Myocyte (in vitro differentiated cells): Measurements from ENCODE around the gene CPLANE1. TPM values are rescaled to one million over a fixed set of nuclear protein-coding genes. Genes with fewer than 3 reads are reported as not detected.

Experiments
- DNase-seq: peaks from one replicate; pipeline ENCODE4 v3.0.0-alpha.2; 2012; ENCODE audit warnings: low read depth
- total RNA-seq: library from RNA; depleted of rRNA; stranded (reverse); fragments of >200 nt; gene quantifications from 2 replicates; pipeline ENCODE4 v1.2.3, GENCODE V29; 2014

Gene CPLANE1
- total RNA-seq, 1 donor from 2014 or later, result 31.2 TPM

GRCh38 chr5:37071487-37071886 is 177.7 kb downstream of the CPLANE1 start:
- no peak for DNase-seq

- DNase-seq, result no peak
Observed at GRCh38 chr5:37064442-37064841, 184.7 kb downstream of the CPLANE1 start.

- DNase-seq, result no peak
Observed at GRCh38 chr5:37063739-37064138, 185.4 kb downstream of the CPLANE1 start.

DNA sequence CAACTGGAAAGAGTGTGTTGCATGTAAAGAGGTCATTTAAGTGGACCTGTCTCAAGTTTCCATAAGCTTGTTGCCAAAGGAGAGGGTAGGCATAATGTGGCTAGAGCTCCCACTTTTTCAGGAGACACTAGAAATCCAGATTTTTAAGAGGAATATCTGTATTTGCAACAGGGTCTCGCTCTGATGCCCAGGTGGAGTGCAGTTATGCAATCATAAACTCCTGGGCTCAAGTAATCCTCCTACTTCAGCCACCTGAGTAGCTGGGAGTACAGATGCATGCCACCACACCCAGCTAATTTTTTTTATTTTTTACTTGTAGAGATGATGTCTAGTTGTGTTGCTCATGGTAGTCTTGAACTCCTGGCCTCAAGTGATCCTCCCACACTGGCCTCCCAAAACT is 189.1 kb downstream of the CPLANE1 start:
- no peak for DNase-seq

DNA sequence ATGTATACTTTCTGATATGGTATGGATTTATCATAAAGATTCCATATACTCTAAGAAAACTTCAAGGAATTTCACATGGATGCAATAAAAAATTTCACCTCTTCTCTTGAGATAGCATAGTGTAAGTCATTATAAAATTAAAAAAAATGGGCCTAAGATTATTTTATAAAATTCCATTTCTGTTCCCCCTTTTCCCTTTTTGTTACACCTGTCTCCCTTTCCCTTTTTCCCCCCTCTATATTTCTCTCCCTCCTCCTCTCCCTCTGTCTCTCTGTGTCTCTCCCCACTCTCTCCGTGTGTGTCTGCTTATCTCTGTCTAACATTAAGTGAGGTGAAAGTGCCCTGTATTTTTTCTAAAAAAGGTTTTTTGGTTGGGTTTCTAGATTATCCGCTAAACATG is 192.4 kb downstream of the CPLANE1 start:
- no peak for DNase-seq

Other genes starting within 250 kb of the CPLANE1 start
- gene NUP155, start 121.7 kb upstream of the CPLANE1 start, total RNA-seq, result 24.2 and 26.7 TPM in 2 replicates
- 24.5 and 39.8 TPM in 2 replicates for gene WDR70, start 129.9 kb upstream of the CPLANE1 start, total RNA-seq